HepG2 (cell line): ENCODE data around the gene GJC1. TPM values are rescaled to one million over a fixed set of nuclear protein-coding genes. Genes with fewer than 3 reads are reported as not detected.
A peak's percentile ranks its signal among the peaks of the same experiment; 100 is the strongest.

Experiments used
- E2F2 ChIP-seq: sonication (generic); formaldehyde crosslinking; IDR thresholded peaks from 2 replicates; pipeline ENCODE4 v1.4.0; 2020; ENCODE audit warnings: missing genetic modification reagents, borderline replicate concordance
- GTF3A ChIP-seq: sonication (generic); formaldehyde crosslinking; conservative IDR thresholded peaks from 2 replicates; pipeline ENCODE4 v1.4.0; 2020; ENCODE audit warnings: mild to moderate bottlenecking, missing genetic modification reagents
- HOXA3 ChIP-seq: sonication (generic); formaldehyde crosslinking; IDR thresholded peaks from 2 replicates; pipeline ENCODE4 v1.5.0; 2020; ENCODE audit warnings: missing genetic modification reagents
- MYPOP ChIP-seq: sonication (generic); formaldehyde crosslinking; IDR thresholded peaks from 2 replicates; pipeline ENCODE4 v1.8.1; 2023; ENCODE audit warnings: mild to moderate bottlenecking, moderate library complexity, missing genetic modification reagents
- PLSCR1 ChIP-seq: sonication (generic); formaldehyde crosslinking; IDR thresholded peaks from 2 replicates; pipeline ENCODE4 v1.5.0; 2020; ENCODE audit warnings: missing genetic modification reagents, mild to moderate bottlenecking, borderline replicate concordance
- SMAD9 ChIP-seq: sonication (generic); formaldehyde crosslinking; IDR thresholded peaks from 2 replicates; pipeline ENCODE4 v1.5.1; 2020; ENCODE audit warnings: mild to moderate bottlenecking, missing genetic modification reagents
- SRSF9 ChIP-seq: fragments of 200-400 bp; formaldehyde crosslinking; IDR thresholded peaks from 2 replicates; pipeline ENCODE4 v1.6.1; 2018; ENCODE audit warnings: borderline replicate concordance, mild to moderate bottlenecking, low read depth, low read length; ENCODE audit not compliant: insufficient read depth, poor library complexity, severe bottlenecking
- TCF12 ChIP-seq, 2 experiments: fragments of 450-650 bp in 1 of 2; sonication (generic) in 1 of 2; formaldehyde crosslinking in 1 of 2; IDR thresholded peaks; 2 replicates each; pipeline versions ENCODE4 v1.6.1 to v1.8.0; 2017 to 2022; ENCODE audit warnings: antibody characterized with exemption in 1 of 2, mild to moderate bottlenecking in 1 of 2, missing genetic modification reagents in 1 of 2, moderate library complexity in 1 of 2
- ZBTB43 ChIP-seq: sonication (generic); formaldehyde crosslinking; conservative IDR thresholded peaks from 2 replicates; pipeline ENCODE4 v1.4.0; 2020; ENCODE audit warnings: missing genetic modification reagents
- ZFY ChIP-seq: sonication (generic); formaldehyde crosslinking; IDR thresholded peaks from 2 replicates; pipeline ENCODE4 v1.4.0; 2020; ENCODE audit warnings: missing genetic modification reagents
- ZKSCAN1 ChIP-seq: fragments of 150-350 bp; IDR thresholded peaks from 2 replicates; pipeline ENCODE4 v1.6.1; 2014; ENCODE audit warnings: low read length
- ZNF260 ChIP-seq: sonication (generic); formaldehyde crosslinking; IDR thresholded peaks from 2 replicates; pipeline ENCODE4 v1.4.0; 2020; ENCODE audit warnings: missing genetic modification reagents, low read depth, mild to moderate bottlenecking, borderline replicate concordance
- ZNF30 ChIP-seq: sonication (generic); formaldehyde crosslinking; IDR thresholded peaks from 2 replicates; pipeline ENCODE4 v1.5.0; 2020; ENCODE audit warnings: mild to moderate bottlenecking, missing genetic modification reagents
- ZNF326 ChIP-seq: sonication (generic); formaldehyde crosslinking; IDR thresholded peaks from 2 replicates; pipeline ENCODE4 v1.4.0; 2020; ENCODE audit warnings: missing genetic modification reagents, borderline replicate concordance
- ZNF562 ChIP-seq: sonication (generic); formaldehyde crosslinking; IDR thresholded peaks from 2 replicates; pipeline ENCODE4 v1.8.0; 2022; ENCODE audit warnings: missing genetic modification reagents, borderline replicate concordance
- ZNF589 ChIP-seq: sonication (generic); formaldehyde crosslinking; conservative IDR thresholded peaks from 2 replicates; pipeline ENCODE4 v1.8.0; 2022; ENCODE audit warnings: mild to moderate bottlenecking, moderate library complexity, missing genetic modification reagents
- ZNF646 ChIP-seq: sonication (generic); formaldehyde crosslinking; IDR thresholded peaks from 2 replicates; pipeline ENCODE4 v1.9.0; 2021; ENCODE audit warnings: mild to moderate bottlenecking, missing genetic modification reagents
- polyA plus RNA-seq, 8 experiments: library from polyadenylated mRNA; depleted of rRNA in 3 of 8; stranded (reverse) in 7 of 8; unstranded in 1 of 8; fragments of >200 nt; fragmentation: Illumina TruSeq in 4 of 8; extraction: Trizol in 4 of 8; gene quantifications; 2 replicates each; pipeline versions ENCODE4 v1.2.1 to v1.2.3, GENCODE V29; 2011 to 2016; ENCODE audit warnings: low read depth in 4 of 8, missing spikeins in 1 of 8, mixed read lengths in 1 of 8; ENCODE audit not compliant: insufficient read depth in 1 of 8
- total RNA-seq, 5 experiments: library from RNA; depleted of rRNA; stranded (reverse); fragments of >200 nt; fragmentation: Illumina TruSeq; extraction: Trizol; gene quantifications; 2 replicates each; pipeline ENCODE4 v1.2.3, GENCODE V29; 2016; ENCODE audit warnings: low read depth in 1 of 5

GJC1 gene
- total and polyA plus RNA-seq, 2 of the 13 experiments (the other 11 are each of a cell fraction or from before 2014, with no cell fraction given): 1.7 TPM

GRCh38 chr17:44779211-44780025, 50.7 kb downstream of the GJC1 start (continued):
- TF ChIP-seq MYPOP (CRISPR knock-in tag): no peak
- TF ChIP-seq GTF3A (CRISPR knock-in tag): no peak
- TF ChIP-seq ZNF646: no peak
- no peak for TF ChIP-seq ZNF326 (CRISPR knock-in tag)
- peak; percentile 52 for TF ChIP-seq ZFY (CRISPR knock-in tag)
- TF ChIP-seq ZBTB43 (CRISPR knock-in tag): no peak
- no peak for TF ChIP-seq SRSF9
- no peak for TF ChIP-seq ZNF562
- no peak; the same call in 1 of the 2 replicates for TF ChIP-seq ZKSCAN1
- TF ChIP-seq TCF12 (IDR thresholded peaks at IDR 0.05): no peak
- peak; percentile 60; the same call in 1 of the 2 replicates for TF ChIP-seq TCF12 (CRISPR knock-in tag; IDR thresholded peaks at IDR 0.05)
- 0 out of 2 replicates have a peak, but pooled peaks have one; percentile 34 for TF ChIP-seq ZNF260 (CRISPR knock-in tag)
- peak; percentile 59; the same call in 1 of the 2 replicates for TF ChIP-seq HOXA3 (CRISPR knock-in tag)
- TF ChIP-seq E2F2 (CRISPR knock-in tag): no peak
- TF ChIP-seq PLSCR1: no peak
- no peak for TF ChIP-seq ZNF30 (CRISPR knock-in tag)
- TF ChIP-seq SMAD9: no peak
- no peak for TF ChIP-seq ZNF589 (CRISPR knock-in tag)
